H1 (cell line): ENCODE measurements around the gene TFAP2E.

Source experiments
- YY1 ChIP-seq: IDR thresholded peaks from 2 replicates; pipeline ENCODE4 v1.6.1; 2011; ENCODE audit warnings: low read depth, mild to moderate bottlenecking, low read length
- TF ChIP-seq, protein P1 (sequence below), 3 experiments: IDR thresholded peaks; 1 replicate in 2 of 3; 2 replicates in 1 of 3; pipeline versions ENCODE4 v1.5.1 to v1.6.1; 2011; ENCODE audit warnings: low read length in 3 of 3, mild to moderate bottlenecking in 3 of 3, inconsistent platforms in 2 of 3, low read depth in 1 of 3, moderate library complexity in 1 of 3; ENCODE audit not compliant: insufficient read depth in 1 of 3; ENCODE audit errors: control extremely low read depth in 1 of 3

DNA sequence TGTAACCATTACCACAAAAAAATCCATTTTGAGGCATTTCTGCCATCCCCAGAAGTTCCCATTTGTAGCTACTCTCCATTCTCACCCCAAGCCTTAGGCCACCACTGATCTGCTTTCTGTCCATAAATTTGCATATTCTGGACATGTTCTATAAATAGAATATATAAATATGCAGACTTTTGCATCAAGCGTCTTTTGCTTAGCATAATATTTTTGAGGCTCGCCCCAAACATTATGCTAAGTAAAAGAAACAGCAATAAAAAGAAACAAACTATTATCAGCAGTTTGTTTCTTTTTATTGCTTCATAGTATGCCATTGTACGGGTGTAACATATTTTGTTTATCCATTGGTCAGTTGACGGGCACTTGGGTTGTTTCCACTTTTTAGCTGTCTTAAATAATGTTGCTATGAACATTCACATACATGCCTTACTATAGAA lies 7.9 kb downstream of the TFAP2E start:
- TF ChIP-seq, protein P1, sequence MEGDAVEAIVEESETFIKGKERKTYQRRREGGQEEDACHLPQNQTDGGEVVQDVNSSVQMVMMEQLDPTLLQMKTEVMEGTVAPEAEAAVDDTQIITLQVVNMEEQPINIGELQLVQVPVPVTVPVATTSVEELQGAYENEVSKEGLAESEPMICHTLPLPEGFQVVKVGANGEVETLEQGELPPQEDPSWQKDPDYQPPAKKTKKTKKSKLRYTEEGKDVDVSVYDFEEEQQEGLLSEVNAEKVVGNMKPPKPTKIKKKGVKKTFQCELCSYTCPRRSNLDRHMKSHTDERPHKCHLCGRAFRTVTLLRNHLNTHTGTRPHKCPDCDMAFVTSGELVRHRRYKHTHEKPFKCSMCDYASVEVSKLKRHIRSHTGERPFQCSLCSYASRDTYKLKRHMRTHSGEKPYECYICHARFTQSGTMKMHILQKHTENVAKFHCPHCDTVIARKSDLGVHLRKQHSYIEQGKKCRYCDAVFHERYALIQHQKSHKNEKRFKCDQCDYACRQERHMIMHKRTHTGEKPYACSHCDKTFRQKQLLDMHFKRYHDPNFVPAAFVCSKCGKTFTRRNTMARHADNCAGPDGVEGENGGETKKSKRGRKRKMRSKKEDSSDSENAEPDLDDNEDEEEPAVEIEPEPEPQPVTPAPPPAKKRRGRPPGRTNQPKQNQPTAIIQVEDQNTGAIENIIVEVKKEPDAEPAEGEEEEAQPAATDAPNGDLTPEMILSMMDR (IDR thresholded peaks at IDR 0.05; ENCODE audit: control extremely low read depth in 1 of 3, insufficient read depth in 1 of 3, low read depth in 1 of 3, low read length in 3 of 3), result no peak
- no peak for TF ChIP-seq YY1
